Measurements from ENCODE around the gene MEN1.

DNA sequence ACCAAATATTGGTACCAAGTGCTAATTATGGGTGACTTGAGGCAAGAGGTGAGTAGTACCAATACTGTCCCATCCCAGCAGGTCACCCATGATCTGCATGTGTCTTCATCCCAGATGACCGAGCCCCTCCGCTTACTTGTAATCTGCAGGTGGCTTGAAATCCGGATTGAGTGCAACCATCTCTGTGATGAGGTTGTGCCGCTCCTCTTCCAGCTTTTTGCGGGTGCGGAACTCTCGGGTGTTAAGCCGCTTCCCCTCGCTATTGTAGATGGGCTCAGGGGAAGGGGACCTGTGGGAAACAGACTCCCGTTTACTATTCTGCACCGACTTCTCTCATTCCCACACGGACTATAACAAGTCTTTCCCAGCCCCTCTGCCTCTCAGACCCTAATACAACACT is 40.2 kb downstream of the MEN1 start:
- TF ChIP-seq, protein P1, sequence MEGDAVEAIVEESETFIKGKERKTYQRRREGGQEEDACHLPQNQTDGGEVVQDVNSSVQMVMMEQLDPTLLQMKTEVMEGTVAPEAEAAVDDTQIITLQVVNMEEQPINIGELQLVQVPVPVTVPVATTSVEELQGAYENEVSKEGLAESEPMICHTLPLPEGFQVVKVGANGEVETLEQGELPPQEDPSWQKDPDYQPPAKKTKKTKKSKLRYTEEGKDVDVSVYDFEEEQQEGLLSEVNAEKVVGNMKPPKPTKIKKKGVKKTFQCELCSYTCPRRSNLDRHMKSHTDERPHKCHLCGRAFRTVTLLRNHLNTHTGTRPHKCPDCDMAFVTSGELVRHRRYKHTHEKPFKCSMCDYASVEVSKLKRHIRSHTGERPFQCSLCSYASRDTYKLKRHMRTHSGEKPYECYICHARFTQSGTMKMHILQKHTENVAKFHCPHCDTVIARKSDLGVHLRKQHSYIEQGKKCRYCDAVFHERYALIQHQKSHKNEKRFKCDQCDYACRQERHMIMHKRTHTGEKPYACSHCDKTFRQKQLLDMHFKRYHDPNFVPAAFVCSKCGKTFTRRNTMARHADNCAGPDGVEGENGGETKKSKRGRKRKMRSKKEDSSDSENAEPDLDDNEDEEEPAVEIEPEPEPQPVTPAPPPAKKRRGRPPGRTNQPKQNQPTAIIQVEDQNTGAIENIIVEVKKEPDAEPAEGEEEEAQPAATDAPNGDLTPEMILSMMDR (conservative IDR thresholded peaks at IDR 0.05; ENCODE audit: low read length), result no peak
- TF ChIP-seq EZH2phosphoT487 (IDR thresholded peaks at IDR 0.05; ENCODE audit: borderline replicate concordance, low read depth, low read length), result no peak

All from OCI-LY7 (cell line).